GM18909 (cell line): ENCODE results near the gene ACBD3.

ENCODE experiments used
- ATAC-seq: cut with Tn5 transposase; IDR thresholded peaks from one replicate; pipeline ENCODE4 v1.9.1; 2021; ENCODE audit warnings: mild to moderate bottlenecking; ENCODE audit not compliant: unreplicated experiment, poor library complexity

ACBD3 gene

GRCh38 chr1:226186124-226187018, at the start of gene ACBD3:
ACBD3 (minus strand) TSS chr1:226186741; CDS start chr1:226186675, 66 bp downstream.
- peak; percentile 95 for ATAC-seq

DNA sequence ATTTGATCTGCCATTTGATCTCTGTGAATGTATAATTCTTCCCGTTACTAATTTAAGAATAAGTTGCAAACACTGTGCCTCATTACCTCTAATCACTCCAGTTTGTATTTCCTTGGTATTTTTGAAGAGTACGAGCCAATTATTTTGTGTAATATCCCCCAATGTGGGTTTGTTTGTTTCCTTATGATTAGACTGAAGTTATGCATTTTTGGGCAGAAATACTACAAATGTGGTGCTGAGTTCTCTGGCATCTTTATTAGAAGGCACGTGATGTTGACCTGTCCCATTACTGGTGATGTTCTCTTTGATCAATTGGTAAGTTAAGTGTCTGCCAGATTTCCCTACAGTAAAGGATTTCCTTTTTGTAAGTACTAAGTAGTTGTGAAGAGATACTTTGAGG, 47.3 kb upstream of the ACBD3 start:
- ATAC-seq, result no peak

DNA sequence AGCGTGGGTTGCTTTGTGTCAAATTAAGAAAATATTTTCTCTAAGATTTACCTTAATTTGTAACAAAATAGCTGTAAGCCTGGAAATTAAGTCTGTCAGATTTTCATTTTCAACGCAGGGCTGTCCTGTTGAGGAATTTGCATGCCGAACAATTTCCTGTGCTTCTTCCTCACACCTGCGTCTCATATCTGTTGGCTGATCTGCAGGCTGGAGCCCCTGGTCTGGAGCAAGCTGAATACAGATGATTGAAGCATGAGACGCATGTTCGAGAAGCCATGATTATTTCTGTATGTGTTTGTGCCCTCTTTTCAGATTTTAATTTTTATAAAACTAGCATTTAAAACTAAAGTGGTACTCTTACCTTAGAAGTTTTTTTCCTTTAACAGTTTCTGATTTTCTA, 46.8 kb upstream of the ACBD3 start:
- ATAC-seq, result no peak

DNA sequence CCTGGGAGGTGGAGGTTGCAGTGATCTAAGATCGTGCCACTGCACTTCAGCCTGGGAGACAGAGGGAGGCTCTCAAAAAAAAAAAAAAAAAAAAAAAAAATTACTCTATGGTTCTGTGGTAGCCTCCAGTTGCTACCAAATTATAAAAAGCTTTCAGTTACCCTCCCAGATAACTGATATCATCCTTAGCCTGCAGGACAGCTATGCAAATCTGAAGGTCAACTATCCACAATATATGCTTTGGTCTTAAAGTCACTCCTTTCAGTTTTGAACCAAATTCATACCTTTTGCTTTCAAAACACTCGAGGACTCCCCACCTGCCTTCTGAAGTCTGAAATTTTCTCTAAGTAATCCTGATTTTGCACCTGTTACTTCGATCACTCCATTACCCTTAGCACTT, 40.1 kb upstream of the ACBD3 start:
- no peak for ATAC-seq

DNA sequence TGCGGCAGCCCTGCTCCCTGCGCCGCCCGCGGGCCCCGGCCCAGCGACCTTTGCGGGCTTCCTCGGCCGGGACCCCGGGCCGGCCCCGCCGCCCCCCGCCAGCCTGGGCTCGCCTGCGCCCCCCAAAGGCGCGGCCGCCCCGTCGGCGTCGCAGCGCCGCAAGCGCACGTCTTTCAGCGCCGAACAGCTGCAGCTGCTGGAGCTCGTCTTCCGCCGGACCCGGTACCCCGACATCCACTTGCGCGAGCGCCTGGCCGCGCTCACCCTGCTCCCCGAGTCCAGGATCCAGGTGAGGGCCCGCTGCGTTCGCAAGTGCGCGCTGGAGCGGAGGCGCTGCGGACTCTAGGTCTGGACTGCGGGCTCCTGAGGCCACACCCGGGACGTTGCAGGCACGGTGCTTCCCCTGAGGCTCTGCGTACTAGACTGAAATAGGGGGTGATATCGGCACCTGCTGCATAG, 37.3 kb upstream of the ACBD3 start:
- ATAC-seq, result peak; percentile 67

- ATAC-seq, result peak; percentile 38
Observed at GRCh38 chr1:226223157-226223785, 36.7 kb upstream of the ACBD3 start, which contains the start of gene MIXL1. MIXL1 (plus strand) TSS chr1:226223664; CDS start chr1:226223682, 18 bp downstream.

GRCh38 chr1:226222686-226223085, 36.1 kb upstream of the ACBD3 start:
- no peak for ATAC-seq

- ATAC-seq, result no peak
Observed at GRCh38 chr1:226220473-226221189, 34.1 kb upstream of the ACBD3 start.

DNA sequence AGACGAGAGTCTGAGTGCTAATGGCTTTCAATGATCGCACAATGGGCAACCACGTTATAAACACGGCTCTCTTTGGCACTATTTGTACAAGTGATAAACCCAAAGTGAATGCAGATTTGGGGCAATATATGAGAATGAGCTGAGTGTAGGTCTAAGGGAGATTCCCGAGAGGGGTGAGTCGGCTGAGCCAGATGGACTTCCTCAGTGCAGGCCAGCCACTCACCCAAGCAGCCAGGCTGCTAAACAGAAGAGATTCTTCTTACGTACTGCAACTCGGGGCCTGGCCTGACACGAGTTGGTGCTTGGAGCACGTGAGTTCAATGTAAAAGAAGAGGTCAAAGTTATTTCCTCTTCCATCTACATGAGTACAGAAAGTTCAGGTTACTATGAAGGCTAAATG, 30.7 kb upstream of the ACBD3 start:
- no peak for ATAC-seq

DNA sequence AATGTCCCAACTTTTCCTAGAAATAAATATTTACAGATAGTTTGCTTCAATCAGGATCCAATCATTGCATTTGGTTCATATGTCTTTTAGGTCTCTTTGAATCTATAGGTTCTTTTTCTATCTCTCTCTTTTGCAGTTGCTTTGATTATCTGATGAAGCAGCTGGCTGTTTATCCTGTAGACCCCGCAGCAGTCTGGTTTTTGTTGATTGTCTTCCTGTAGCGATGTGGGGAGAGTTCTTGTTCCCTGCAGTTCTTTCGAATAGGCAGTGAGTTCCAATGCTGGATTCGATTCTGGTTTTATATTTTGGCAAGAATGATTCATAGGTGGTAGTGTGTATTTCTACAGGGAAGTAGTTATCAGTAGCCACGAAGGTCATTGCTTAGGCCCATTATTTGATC, 29.5 kb upstream of the ACBD3 start:
- no peak for ATAC-seq

GRCh38 chr1:226215239-226215638, 28.7 kb upstream of the ACBD3 start:
- no peak for ATAC-seq

DNA sequence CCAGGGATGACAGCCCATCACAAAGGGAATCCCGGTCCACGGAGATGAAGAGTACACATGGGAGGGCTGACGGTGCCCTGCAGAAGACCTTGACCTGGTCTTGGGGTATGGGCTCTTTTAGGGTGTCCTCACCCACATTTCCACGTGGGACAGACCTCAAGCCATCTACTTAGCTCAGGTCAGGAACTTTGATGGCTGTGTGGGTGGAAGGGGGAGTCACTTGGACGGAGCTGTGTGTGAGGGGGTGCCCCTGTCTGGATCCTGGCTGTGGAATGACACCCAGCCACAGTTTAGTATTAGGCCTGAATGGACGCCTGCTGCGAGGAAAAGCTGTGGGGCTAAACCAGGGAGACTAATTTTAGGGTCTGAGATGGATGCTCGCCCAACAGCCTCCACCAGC, 26.0 kb upstream of the ACBD3 start:
- ATAC-seq, result no peak

GRCh38 chr1:226211181-226211821, 24.8 kb upstream of the ACBD3 start:
- ATAC-seq, result no peak

DNA sequence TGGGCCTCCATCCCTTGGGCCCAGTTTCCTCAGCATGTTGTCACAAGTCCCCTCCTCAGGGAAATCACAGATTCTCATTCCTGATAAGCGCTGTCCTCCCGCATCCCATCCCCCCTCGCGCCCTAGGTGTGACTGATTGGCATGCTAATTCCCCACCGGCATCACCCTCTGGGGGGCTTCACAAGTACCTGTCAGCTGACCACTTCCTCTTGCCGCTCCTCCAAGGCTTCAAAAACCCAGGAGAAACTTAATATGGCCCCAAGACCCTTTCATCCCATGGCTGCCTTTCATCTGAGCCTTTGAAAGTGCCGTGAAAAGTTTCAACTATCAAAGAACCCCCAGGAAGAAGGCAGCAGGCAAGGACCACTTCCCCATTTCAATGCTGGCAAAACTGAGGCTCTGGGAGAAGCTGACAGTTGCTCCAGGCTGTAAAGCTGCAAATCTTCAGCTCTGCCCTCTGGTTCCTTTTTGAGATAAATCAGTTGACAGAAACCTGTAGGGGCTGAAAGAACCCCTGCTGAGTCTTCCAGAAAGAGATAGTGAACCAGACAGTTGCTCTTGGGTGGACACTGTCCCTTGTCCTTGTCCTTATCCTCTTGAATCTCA, 24.1 kb upstream of the ACBD3 start:
- ATAC-seq, result no peak

DNA sequence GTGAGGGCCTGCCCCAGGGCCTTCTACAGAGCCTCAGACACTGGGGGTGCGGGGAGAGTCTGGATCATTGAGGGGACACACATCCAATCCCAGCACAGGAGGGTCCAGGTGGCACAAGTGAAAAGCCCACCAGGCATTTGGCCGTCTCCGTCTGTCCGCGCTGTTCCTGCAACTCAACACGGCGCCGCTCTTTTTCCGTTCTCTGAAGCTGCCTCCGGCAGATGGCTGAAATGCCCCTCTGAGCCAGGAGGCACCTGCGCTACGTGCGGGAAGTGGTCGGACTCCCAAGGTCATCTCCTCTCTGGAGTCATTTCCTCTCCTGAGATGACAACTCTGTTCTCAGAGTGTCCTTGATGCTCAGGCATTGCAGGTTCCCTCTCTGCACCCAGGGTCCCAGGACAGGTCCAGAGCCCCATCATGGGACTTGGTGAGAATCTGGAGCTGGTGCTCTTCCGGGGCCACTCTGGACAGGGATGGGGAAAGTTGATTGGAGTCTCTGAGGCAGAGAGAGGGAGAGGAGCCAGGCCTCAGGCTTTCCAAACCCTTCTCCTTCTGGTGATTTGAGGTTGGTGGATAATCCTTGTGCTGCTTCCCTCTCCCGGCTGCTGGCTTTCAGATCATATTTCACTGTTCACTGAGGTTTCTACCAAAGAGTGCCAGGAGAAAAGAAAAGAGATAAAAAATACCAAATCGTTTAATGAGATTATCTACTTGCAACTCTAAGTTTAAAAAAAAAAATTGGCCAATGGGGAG, 22.9 kb upstream of the ACBD3 start:
- ATAC-seq, result no peak

DNA sequence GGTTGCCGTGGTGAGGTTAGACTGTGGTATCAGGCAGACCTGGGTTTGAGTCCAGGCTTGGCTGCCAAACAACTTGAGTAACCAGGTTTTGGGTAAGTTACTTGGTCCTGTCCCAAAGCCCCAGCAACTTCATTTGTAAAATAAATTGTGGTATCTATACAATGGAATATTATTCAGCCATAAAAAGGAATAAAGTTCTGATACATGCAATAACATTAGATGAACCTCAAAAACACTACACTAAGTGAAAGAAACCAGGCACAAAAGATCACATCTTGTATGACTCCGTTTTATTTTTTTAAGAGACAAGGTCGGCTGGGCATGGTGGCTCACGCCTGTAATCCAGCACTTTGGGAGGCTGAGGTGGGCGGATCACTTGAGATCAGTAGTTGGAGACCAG, 20.5 kb upstream of the ACBD3 start:
- no peak for ATAC-seq

DNA sequence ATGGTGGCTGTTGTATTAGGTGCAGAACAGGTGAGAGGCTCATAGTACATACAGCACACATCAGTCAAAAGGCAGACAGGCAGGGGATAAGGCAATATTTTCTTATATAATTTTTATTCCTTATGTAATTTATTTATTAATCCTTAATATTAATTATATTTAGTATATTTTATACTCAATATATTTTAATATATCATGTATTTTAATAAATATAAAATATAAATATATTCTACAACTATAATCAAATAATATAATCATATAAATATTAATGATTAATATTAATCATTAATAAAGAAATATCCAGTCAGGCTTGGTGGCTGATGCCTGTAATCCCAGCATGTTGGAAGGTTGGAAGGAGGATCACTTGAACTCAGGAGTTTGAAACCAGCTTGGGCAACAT, 17.7 kb upstream of the ACBD3 start:
- no peak for ATAC-seq

- ATAC-seq, result no peak
Observed at GRCh38 chr1:226203655-226204054, 17.1 kb upstream of the ACBD3 start.

DNA sequence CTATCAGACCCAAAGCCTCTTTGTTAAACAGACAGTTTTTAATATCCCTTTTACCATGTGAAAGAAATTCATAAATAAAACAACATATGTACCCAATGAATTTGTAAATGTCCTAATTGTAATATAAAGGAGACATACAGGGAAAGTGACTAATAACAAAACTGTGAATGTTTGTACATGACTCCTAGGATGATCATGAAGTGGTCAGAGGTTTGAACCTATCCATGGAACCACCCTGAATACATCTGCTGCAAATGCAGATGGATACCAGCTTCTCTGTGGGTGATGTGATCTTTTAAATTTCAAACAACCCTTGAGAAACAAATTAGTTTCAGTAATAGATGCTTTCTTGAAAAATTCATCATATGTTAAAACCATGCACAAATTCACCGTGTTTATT, 16.7 kb upstream of the ACBD3 start:
- no peak for ATAC-seq
